ENCODE results near the gene MAP2K5.

MAP2K5 gene

DNA sequence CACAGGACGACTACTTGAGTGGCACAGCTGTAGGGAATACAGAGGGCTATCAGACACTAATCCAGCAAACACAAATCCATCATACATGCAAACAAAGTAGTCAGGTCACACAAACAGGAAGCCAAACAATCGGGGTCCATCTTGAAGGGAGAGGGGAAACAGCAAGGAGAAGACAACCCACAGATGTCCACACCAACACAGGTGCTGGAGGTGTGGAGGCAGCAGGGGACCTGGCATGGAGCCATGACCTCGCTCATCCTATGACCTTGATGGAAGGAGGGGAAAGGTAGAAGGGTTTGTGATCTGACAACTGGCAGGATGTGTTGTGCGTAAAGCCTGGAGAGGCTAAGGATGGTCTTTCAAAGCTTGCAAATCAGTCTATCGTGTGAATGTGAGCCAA lies 242.9 kb downstream of the MAP2K5 start:
- DNase-seq = peak; percentile 53

GRCh38 chr15:67786646-67787045 lies 244.1 kb downstream of the MAP2K5 start:
- DNase-seq = no peak

DNA sequence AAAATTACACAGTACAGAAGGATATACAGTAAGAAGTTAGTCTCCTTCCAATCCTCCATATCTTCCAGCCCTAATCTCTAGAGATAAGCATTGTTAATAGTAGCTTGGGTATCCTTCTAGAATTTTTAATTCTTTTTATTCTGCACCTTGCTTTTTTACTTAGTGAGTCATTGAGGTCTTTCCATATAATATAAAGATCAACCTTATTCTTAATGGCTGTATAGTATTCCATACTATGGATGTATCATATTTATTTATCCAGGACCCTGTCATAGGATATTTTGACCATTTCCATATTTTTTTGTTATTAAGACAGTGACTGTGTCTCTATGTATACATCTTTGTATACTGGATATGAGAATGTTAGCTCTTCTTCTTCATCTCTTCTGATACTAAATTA lies 246.5 kb downstream of the MAP2K5 start:
- DNase-seq = no peak

DNA sequence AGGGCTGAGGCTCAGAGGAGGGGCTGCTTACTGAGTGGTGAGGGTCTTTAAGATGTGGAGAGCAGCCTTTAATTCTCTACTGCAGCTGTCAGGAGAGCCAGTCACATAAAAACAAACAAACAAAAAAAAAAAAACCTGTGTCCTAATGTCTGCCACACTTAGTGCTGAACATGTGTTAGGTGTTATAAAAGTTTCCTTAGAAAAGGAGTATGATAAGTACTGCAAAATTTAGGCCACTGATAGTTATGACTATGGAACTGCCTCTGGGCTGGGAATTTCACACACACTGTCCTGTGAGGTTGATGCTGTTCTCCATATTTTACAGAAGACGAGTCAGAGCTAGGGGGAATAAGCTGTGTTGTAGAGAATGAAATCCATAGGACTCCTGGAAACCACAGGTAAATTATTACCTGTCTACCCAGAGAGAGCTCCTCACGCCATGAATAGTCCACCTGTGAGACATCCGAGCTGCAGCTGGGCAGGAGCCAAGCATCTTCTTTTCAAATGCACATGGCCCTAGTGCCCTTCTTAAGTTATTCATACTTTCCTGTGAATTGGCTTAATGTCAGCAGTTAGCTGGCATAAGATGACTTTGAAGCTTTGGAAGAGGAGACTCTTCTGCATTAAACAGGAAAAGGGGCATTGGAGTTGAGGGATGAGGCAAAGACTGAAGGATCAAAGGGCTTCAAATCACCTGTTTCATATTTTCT lies 248.3 kb downstream of the MAP2K5 start:
- DNase-seq = no peak

DNA sequence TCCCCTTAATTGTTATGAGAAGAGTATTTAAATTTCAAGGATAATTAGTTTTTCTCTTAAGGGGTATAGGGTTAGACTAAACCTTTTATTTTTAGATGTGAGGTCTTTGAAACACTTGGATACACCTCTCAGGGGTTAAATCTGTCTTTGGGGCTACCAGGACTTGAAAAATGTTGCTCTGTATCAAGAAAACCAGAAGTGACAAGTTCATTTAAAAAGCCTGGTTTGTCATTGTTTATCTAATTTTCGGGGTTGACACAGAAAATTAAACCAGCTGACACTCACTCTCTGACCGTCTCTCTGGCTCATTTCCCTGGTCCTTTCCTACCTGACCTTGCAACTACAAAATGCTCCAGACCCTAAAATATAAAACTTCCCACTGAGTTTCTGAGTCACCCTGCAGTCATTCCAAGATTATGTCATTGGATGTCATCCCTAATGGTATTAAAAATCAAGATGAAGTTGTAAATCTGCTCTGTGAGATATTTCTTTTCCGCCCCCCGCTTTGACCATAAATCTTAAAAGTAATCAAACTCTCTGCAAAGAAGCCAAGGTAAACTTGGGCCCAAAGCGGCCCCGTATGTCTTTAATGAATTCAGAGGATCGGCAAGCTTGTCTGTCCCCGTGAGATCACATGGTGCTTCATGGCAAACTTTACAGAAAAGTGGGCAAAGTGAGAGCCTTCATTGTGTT lies 249.9 kb downstream of the MAP2K5 start:
- DNase-seq = peak; percentile 28

- no peak for DNase-seq
These were observed 252.5 kb downstream of the MAP2K5 start for GRCh38 chr15:67794832-67795574.

GRCh38 chr15:67796196-67797127 lies 254.0 kb downstream of the MAP2K5 start:
- DNase-seq = peak; percentile 35

DNA sequence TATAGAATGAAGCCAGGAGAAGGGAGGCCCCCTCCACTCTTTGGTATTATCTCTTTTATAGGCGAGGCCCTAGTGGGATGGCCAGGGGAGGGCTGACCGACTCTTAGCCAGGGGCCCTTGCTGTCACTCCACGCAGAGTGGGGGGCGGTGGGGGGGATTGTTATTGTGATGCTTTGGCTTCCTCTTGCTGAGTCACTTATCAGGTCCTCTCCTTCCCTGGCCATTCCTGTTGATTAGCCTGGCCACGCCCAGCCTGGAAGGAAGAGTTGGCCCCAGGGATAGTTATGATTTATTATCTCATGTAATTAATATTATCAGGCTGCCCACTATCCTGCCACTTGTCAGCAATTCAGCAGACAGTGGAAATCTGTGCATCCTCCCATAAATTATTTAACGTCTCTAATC lies 257.3 kb downstream of the MAP2K5 start:
- DNase-seq = no peak

DNA sequence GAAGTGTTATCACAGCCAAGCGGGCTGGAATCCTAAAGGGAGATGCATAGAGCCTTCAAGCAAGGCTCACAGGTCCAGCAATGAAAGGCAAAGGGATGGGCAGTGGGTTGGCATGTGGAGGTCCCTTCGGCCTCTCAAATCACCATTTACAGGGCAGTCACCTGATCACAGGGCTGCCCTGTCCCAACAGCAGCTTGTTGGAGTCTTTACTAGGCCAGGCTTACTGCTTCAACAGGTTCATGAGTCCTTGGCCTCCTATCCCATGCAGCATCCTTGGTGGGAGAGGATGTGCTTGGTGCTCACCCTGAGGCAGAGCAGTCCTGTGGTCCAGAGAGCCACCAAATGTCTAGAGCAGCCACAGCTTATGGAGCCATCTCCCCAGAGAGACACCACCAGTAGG lies 258.6 kb downstream of the MAP2K5 start:
- DNase-seq = no peak

GRCh38 chr15:67801926-67802914 lies 259.7 kb downstream of the MAP2K5 start:
- peak; percentile 43 for DNase-seq

- DNase-seq = no peak
These were observed 260.8 kb downstream of the MAP2K5 start for GRCh38 chr15:67803299-67803698.

DNA sequence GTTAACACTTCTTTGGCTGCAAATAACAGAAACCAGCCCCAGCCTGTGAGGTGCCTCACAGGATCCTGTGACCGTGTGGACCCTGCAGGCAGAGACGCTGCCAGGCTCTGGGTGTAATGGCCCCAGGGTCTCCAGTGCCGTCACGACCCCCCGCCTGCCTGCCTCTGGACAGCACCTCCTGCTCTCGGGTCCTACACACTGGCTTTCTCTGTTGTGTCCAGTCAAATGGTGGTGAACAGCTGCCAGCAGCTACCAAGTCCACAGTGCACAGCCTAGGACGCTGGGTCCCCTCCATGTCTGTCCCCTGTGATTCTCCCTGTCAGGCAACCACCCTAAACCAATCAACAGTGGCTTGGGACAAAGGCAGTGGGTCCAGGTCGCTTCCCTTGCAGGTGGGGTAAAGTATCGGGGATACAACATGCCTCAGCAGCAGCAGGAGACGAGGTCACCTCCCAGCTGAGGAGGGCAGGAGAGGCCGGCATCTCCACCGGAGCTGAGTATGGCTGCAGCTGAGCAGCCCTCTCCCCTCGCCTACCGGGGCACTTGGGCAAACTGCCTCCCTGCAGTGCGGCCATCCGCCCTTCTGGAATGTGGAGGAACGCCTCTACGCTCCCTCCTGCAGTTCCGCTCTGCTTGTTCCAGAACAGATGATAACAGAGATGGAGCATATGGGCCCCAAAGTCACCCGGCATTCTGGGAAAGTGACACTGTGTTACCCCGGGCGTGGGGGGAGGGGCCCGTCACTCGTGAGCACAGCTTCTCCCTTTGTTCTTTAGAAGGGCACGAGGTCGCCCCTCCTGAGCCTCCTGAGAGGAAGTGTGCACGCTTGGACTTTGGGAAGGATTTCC lies 261.7 kb downstream of the MAP2K5 start:
- DNase-seq = peak; percentile 64

DNA sequence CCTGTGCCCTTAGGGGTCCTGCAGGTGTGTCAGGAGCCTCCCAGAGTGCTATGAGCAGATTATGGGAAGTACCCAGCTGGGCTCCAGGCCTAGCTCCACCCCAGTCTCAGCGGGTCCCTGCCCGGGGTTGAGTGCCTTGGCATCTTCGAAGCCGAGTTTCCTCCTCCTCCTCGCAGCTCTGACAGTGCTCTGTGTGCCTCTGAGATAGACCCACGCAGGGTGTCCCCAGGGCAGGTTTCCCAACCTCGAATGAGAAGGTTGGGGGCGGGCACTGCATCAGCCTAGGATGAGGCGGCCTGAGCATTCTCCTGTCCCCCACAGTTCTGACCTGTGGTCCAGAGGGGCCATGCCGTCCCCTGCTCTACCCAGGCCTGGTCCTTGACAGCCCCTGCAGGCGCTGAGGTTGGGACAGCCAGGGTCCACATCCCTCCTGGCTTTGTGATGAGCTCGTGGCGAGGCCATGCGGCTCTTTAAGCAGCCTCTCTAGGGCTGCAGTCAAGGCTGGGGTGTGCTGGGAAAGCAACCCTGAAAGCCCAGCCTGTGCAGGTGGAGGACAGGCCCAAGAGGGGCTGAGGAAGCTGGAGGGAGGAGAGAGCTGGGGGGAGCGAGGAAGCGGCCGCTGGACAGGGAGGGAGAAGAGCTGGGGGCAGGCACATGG lies 262.6 kb downstream of the MAP2K5 start:
- DNase-seq = no peak

GRCh38 chr15:67805666-67806516 lies 263.4 kb downstream of the MAP2K5 start:
- no peak for DNase-seq

DNA sequence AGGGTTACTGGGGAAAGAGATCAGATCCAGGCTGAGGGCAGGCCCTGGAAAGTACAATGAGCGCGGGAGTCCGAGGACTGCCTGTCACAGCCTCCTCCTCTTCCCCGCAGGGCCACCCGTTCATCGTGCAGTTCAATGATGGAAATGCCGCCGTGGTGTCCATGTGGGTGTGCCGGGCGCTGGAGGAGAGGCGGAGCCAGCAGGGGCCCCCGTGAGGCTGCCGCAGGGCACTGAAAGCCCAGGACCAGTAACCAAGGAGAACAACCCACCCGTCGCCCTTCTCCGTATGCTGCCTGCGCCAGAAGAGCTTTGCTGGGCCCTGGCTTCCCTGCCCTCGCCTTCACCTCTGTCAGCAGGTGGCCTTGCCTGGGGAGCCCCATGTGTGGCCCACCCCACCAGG lies 264.0 kb downstream of the MAP2K5 start:
- no peak for DNase-seq

DNA sequence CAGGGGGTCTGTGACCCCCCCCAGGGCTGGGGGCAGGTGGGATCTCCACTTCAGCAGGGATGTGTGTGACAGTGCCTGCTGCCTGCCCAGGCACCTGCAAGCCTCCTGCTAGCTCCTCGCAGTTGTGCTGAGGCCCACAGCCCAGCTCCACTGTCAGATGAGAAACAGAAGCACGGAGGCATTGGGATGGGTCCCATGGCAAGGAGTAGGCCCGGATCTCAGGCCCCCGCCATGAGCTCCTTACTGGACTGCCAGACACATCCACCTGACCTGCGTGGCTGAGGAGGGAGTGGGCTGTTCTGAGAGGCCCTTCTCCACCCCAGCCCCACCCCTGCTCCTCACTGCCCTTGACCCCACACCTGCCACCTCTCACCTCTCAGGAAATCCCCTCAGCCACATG lies 264.6 kb downstream of the MAP2K5 start:
- DNase-seq = no peak

GRCh38 chr15:67807836-67808235 lies 265.3 kb downstream of the MAP2K5 start:
- no peak for DNase-seq

DNA sequence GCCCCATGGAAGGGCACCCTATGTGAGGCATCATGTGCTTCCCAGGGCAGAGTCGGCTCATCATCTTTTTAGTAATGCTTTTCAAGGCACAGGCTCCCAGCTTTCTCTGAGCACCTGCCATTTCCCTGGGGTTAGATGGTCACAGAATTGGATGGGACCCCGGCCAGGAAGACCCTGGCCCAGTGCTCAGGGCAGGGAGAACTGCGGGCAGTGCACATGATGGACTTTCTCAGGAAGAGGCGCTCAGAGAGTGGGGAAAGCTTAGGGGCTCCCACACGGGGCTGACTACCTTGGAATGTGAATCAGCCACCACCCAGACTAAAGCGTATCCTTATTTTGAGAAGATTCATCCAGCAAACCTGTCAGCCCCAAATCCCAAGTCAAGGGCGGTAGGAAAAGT lies 266.3 kb downstream of the MAP2K5 start:
- no peak for DNase-seq

- no peak for DNase-seq
These were observed 266.9 kb downstream of the MAP2K5 start for GRCh38 chr15:67809441-67809840.

Data from NCI-H82 (cell line).